Glutamatergic neuron (in vitro differentiated cells): ENCODE measurements around the gene CYSLTR2. TPM values are rescaled to one million over a fixed set of nuclear protein-coding genes. Genes with fewer than 3 reads are reported as not detected.

Experiments used
- DNase-seq: peaks from one replicate; pipeline ENCODE4 v3.0.0; 2022
- H3K27ac Mint-ChIP-seq: one replicate; pipeline ENCODE4 v1.8.0; 2020; ENCODE audit warnings: mild to moderate bottlenecking, mixed read lengths, inconsistent platforms; ENCODE audit not compliant: unreplicated experiment
- H3K27me3 Mint-ChIP-seq: one replicate; pipeline ENCODE4 v1.8.0; 2020; ENCODE audit warnings: mild to moderate bottlenecking, moderate library complexity, mixed read lengths, inconsistent platforms; ENCODE audit not compliant: unreplicated experiment
- H3K36me3 Mint-ChIP-seq: one replicate; pipeline ENCODE4 v1.8.0; 2020; ENCODE audit warnings: mild to moderate bottlenecking, mixed read lengths, inconsistent platforms; ENCODE audit not compliant: unreplicated experiment
- H3K4me1 Mint-ChIP-seq: one replicate; pipeline ENCODE4 v1.8.0; 2020; ENCODE audit warnings: mild to moderate bottlenecking, low read depth, mixed read lengths, inconsistent platforms; ENCODE audit not compliant: unreplicated experiment
- H3K4me3 Mint-ChIP-seq: one replicate; pipeline ENCODE4 v1.8.0; 2020; ENCODE audit warnings: mild to moderate bottlenecking, mixed read lengths, inconsistent platforms; ENCODE audit not compliant: unreplicated experiment
- H3K9me3 Mint-ChIP-seq: one replicate; pipeline ENCODE4 v1.8.0; 2020; ENCODE audit warnings: mild to moderate bottlenecking, moderate library complexity, mixed read lengths, inconsistent platforms; ENCODE audit not compliant: unreplicated experiment
- CTCF ChIP-seq: fragments of 200-600 bp; sonication (generic); IDR thresholded peaks from one replicate; pipeline ENCODE4 v1.5.0; 2021; ENCODE audit not compliant: partially characterized antibody, unreplicated experiment
- total RNA-seq: library from RNA; stranded (reverse); fragmentation: NEBNext Ultra II Directional; extraction: Animal tissue kit (Norgen Biotek cat#: 25700); gene quantifications from one replicate; pipeline ENCODE4 v1.2.1, GENCODE V29; 2021; ENCODE audit not compliant: unreplicated experiment

The CYSLTR2 gene
- total RNA-seq, 1 donor from 2014 or later, result 4.9 TPM

- H3K27ac Mint-ChIP-seq, result no peak overlapping the region
- no peaks in the 10 kb centered on the region for H3K9me3 Mint-ChIP-seq
- DNase-seq, result no peak
- H3K36me3 Mint-ChIP-seq, result no peaks in the 10 kb centered on the region
- no peaks in the 10 kb centered on the region for H3K27me3 Mint-ChIP-seq
- TF ChIP-seq CTCF, result no peak
- no peak overlapping the region for H3K4me3 Mint-ChIP-seq
- no peaks in the 10 kb centered on the region for H3K4me1 Mint-ChIP-seq
These were observed 23.4 kb upstream of the CYSLTR2 start for GRCh38 chr13:48630291-48630690.

- no peak for TF ChIP-seq CTCF
- no peaks in the 10 kb centered on the region for H3K4me1 Mint-ChIP-seq
- no peaks in the 10 kb centered on the region for H3K27me3 Mint-ChIP-seq
- H3K4me3 Mint-ChIP-seq, result no peak overlapping the region
- H3K9me3 Mint-ChIP-seq, result no peaks in the 10 kb centered on the region
- no peak for DNase-seq
- H3K27ac Mint-ChIP-seq, result no peak overlapping the region
- no peaks in the 10 kb centered on the region for H3K36me3 Mint-ChIP-seq
These were observed 23.0 kb upstream of the CYSLTR2 start for GRCh38 chr13:48630773-48631172.

- H3K4me3 Mint-ChIP-seq, result no peak overlapping the region
- no peak for DNase-seq
- no peak overlapping the region for H3K27ac Mint-ChIP-seq
- H3K9me3 Mint-ChIP-seq, result no peaks in the 10 kb centered on the region
- H3K4me1 Mint-ChIP-seq, result no peaks in the 10 kb centered on the region
- no peaks in the 10 kb centered on the region for H3K27me3 Mint-ChIP-seq
- no peak for TF ChIP-seq CTCF
- no peaks in the 10 kb centered on the region for H3K36me3 Mint-ChIP-seq
These were observed 22.3 kb upstream of the CYSLTR2 start for GRCh38 chr13:48631441-48631840.

GRCh38 chr13:48633700-48634099 lies 20.0 kb upstream of the CYSLTR2 start:
- DNase-seq, result no peak
- Mint-ChIP-seq H3K4me1 (no peaks in the 10 kb centered on the region), H3K27ac (no peak overlapping the region), H3K27me3 (no peaks in the 10 kb centered on the region), H3K9me3 (no peaks in the 10 kb centered on the region), H3K4me3 (no peak overlapping the region), H3K36me3 (no peaks in the 10 kb centered on the region)
- no peak for TF ChIP-seq CTCF

- Mint-ChIP-seq H3K4me1 (no peaks in the 10 kb centered on the region), H3K27ac (no peak overlapping the region), H3K9me3 (no peaks in the 10 kb centered on the region), H3K27me3 (peaks cover 4% of the 10 kb centered on the region), H3K4me3 (no peak overlapping the region), H3K36me3 (peaks cover 5% of the 10 kb centered on the region)
- no peak for TF ChIP-seq CTCF
- DNase-seq, result no peak
These were observed 19.1 kb upstream of the CYSLTR2 start for GRCh38 chr13:48634636-48635035.
